Panc1 (cell line): ENCODE results near the gene CCL26.

Experiments
- POLR2AphosphoS5 ChIP-seq: IDR thresholded peaks from 2 replicates; pipeline ENCODE4 v1.6.1; 2012; ENCODE audit warnings: mild to moderate bottlenecking, low read depth, low read length, moderate library complexity
- TF ChIP-seq, protein P1 (sequence below): fragments of 450-650 bp; IDR thresholded peaks from 2 replicates; pipeline ENCODE4 v1.5.1; 2017; ENCODE audit warnings: mild to moderate bottlenecking

GRCh38 chr7:75804004-75804403 is 32.0 kb upstream of the CCL26 start:
- TF ChIP-seq, protein P1, sequence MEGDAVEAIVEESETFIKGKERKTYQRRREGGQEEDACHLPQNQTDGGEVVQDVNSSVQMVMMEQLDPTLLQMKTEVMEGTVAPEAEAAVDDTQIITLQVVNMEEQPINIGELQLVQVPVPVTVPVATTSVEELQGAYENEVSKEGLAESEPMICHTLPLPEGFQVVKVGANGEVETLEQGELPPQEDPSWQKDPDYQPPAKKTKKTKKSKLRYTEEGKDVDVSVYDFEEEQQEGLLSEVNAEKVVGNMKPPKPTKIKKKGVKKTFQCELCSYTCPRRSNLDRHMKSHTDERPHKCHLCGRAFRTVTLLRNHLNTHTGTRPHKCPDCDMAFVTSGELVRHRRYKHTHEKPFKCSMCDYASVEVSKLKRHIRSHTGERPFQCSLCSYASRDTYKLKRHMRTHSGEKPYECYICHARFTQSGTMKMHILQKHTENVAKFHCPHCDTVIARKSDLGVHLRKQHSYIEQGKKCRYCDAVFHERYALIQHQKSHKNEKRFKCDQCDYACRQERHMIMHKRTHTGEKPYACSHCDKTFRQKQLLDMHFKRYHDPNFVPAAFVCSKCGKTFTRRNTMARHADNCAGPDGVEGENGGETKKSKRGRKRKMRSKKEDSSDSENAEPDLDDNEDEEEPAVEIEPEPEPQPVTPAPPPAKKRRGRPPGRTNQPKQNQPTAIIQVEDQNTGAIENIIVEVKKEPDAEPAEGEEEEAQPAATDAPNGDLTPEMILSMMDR = no peak
- TF ChIP-seq POLR2AphosphoS5 = no peak
